GM23338 (cell line): ENCODE measurements around the gene FRMD3. TPM values are rescaled to one million over a fixed set of nuclear protein-coding genes. Genes with fewer than 3 reads are reported as not detected.

Source experiments
- polyA plus RNA-seq: library from polyadenylated mRNA; unstranded; fragments of >200 nt; fragmentation: Nextera tagmentation; extraction: Ambion mirVana; gene quantifications from 2 replicates; pipeline ENCODE4 v1.2.1, GENCODE V29; 2016
- total RNA-seq: library from RNA; depleted of rRNA; stranded (reverse); fragments of >200 nt; shearing (Covaris generic); gene quantifications from 2 replicates; pipeline ENCODE4 v1.2.3, GENCODE V29; 2014
- TF ChIP-seq, protein P1 (sequence below): fragments of 250-450 bp; sonication (Bioruptor Pico); IDR thresholded peaks from 2 replicates; pipeline ENCODE4 v1.5.0; 2020; ENCODE audit warnings: mild to moderate bottlenecking, moderate library complexity
- TF ChIP-seq, protein P2 (sequence below): IDR thresholded peaks from one replicate; pipeline ENCODE4 v1.6.1; 2018; ENCODE audit warnings: antibody characterized with exemption; ENCODE audit not compliant: unreplicated experiment
- TF ChIP-seq, protein P3 (sequence below), 2 experiments: fragments of 200-600 bp in 1 of 2; sonication (generic) in 1 of 2; conservative IDR thresholded peaks; 2 replicates each; pipeline versions ENCODE4 v1.5.1 to v1.6.1; 2016 to 2017; ENCODE audit warnings: antibody characterized with exemption in 2 of 2, low read depth in 2 of 2, mild to moderate bottlenecking in 2 of 2, moderate library complexity in 1 of 2

Gene FRMD3
- total and polyA plus RNA-seq, 2 experiments from 2014 or later: 0.47 to 1.2 TPM

DNA sequence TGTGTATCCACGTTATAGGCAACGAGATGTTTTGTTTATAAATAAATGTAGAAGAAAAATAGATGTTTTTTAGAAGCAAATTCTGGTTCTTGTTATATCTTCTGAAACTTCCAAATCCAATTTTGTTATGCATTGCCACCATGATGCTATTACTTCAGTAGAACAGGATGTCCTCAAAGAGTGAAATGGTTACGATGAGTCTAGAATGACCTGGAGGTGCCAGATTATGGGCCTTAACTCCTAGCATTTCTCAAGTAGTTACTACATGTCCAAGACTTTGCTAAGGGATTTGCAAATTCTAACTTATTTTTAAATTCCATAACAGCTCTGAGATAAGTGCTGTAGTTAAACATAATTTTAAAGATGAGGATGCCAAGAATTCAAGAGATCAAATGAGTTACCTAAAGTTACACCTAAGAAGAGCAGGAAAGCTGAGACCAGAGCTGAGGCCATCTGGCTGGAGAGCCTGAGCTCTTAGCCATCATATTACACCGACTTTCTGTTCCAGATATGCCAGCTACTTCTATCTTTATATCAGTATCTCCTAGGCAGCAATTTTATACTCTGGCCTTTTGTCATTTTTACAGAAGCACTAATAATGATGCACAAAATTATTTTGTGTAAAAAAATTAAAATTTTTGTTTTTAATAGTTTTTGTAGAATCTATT, 302.0 kb downstream of the FRMD3 start (continued):
- TF ChIP-seq, protein P1, sequence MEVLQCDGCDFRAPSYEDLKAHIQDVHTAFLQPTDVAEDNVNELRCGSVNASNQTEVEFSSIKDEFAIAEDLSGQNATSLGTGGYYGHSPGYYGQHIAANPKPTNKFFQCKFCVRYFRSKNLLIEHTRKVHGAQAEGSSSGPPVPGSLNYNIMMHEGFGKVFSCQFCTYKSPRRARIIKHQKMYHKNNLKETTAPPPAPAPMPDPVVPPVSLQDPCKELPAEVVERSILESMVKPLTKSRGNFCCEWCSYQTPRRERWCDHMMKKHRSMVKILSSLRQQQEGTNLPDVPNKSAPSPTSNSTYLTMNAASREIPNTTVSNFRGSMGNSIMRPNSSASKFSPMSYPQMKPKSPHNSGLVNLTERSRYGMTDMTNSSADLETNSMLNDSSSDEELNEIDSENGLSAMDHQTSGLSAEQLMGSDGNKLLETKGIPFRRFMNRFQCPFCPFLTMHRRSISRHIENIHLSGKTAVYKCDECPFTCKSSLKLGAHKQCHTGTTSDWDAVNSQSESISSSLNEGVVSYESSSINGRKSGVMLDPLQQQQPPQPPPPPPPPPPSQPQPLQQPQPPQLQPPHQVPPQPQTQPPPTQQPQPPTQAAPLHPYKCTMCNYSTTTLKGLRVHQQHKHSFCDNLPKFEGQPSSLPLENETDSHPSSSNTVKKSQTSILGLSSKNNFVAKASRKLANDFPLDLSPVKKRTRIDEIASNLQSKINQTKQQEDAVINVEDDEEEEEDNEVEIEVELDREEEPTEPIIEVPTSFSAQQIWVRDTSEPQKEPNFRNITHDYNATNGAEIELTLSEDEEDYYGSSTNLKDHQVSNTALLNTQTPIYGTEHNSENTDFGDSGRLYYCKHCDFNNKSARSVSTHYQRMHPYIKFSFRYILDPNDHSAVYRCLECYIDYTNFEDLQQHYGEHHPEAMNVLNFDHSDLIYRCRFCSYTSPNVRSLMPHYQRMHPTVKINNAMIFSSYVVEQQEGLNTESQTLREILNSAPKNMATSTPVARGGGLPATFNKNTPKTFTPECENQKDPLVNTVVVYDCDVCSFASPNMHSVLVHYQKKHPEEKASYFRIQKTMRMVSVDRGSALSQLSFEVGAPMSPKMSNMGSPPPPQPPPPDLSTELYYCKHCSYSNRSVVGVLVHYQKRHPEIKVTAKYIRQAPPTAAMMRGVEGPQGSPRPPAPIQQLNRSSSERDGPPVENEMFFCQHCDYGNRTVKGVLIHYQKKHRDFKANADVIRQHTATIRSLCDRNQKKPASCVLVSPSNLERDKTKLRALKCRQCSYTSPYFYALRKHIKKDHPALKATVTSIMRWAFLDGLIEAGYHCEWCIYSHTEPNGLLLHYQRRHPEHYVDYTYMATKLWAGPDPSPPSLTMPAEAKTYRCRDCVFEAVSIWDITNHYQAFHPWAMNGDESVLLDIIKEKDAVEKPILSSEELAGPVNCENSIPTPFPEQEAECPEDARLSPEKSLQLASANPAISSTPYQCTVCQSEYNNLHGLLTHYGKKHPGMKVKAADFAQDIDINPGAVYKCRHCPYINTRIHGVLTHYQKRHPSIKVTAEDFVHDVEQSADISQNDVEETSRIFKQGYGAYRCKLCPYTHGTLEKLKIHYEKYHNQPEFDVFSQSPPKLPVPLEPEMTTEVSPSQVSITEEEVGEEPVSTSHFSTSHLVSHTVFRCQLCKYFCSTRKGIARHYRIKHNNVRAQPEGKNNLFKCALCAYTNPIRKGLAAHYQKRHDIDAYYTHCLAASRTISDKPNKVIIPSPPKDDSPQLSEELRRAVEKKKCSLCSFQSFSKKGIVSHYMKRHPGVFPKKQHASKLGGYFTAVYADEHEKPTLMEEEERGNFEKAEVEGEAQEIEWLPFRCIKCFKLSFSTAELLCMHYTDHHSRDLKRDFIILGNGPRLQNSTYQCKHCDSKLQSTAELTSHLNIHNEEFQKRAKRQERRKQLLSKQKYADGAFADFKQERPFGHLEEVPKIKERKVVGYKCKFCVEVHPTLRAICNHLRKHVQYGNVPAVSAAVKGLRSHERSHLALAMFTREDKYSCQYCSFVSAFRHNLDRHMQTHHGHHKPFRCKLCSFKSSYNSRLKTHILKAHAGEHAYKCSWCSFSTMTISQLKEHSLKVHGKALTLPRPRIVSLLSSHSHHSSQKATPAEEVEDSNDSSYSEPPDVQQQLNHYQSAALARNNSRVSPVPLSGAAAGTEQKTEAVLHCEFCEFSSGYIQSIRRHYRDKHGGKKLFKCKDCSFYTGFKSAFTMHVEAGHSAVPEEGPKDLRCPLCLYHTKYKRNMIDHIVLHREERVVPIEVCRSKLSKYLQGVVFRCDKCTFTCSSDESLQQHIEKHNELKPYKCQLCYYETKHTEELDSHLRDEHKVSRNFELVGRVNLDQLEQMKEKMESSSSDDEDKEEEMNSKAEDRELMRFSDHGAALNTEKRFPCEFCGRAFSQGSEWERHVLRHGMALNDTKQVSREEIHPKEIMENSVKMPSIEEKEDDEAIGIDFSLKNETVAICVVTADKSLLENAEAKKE: no peak
- TF ChIP-seq, protein P2, sequence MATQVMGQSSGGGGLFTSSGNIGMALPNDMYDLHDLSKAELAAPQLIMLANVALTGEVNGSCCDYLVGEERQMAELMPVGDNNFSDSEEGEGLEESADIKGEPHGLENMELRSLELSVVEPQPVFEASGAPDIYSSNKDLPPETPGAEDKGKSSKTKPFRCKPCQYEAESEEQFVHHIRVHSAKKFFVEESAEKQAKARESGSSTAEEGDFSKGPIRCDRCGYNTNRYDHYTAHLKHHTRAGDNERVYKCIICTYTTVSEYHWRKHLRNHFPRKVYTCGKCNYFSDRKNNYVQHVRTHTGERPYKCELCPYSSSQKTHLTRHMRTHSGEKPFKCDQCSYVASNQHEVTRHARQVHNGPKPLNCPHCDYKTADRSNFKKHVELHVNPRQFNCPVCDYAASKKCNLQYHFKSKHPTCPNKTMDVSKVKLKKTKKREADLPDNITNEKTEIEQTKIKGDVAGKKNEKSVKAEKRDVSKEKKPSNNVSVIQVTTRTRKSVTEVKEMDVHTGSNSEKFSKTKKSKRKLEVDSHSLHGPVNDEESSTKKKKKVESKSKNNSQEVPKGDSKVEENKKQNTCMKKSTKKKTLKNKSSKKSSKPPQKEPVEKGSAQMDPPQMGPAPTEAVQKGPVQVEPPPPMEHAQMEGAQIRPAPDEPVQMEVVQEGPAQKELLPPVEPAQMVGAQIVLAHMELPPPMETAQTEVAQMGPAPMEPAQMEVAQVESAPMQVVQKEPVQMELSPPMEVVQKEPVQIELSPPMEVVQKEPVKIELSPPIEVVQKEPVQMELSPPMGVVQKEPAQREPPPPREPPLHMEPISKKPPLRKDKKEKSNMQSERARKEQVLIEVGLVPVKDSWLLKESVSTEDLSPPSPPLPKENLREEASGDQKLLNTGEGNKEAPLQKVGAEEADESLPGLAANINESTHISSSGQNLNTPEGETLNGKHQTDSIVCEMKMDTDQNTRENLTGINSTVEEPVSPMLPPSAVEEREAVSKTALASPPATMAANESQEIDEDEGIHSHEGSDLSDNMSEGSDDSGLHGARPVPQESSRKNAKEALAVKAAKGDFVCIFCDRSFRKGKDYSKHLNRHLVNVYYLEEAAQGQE: no peak
- TF ChIP-seq, protein P3, sequence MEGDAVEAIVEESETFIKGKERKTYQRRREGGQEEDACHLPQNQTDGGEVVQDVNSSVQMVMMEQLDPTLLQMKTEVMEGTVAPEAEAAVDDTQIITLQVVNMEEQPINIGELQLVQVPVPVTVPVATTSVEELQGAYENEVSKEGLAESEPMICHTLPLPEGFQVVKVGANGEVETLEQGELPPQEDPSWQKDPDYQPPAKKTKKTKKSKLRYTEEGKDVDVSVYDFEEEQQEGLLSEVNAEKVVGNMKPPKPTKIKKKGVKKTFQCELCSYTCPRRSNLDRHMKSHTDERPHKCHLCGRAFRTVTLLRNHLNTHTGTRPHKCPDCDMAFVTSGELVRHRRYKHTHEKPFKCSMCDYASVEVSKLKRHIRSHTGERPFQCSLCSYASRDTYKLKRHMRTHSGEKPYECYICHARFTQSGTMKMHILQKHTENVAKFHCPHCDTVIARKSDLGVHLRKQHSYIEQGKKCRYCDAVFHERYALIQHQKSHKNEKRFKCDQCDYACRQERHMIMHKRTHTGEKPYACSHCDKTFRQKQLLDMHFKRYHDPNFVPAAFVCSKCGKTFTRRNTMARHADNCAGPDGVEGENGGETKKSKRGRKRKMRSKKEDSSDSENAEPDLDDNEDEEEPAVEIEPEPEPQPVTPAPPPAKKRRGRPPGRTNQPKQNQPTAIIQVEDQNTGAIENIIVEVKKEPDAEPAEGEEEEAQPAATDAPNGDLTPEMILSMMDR (conservative IDR thresholded peaks at IDR 0.05; ENCODE audit: low read depth in 2 of 2): no peak
